Thyroid gland (tissue), 4 donors: ENCODE results near the gene ANAPC13.

Experiments
- CTCF ChIP-seq, 6 experiments: fragments of 200-600 bp in 3 of 6; fragments of 450-650 bp in 3 of 6; sonication (generic) in 3 of 6; IDR thresholded peaks; one replicate each; pipeline ENCODE4 v1.5.1; 2016 to 2019; ENCODE audit warnings: antibody characterized with exemption in 6 of 6, mild to moderate bottlenecking in 2 of 6, inconsistent platforms in 1 of 6, moderate library complexity in 1 of 6
- POLR2A ChIP-seq, 2 donors: fragments of 450-650 bp; IDR thresholded peaks; one replicate each; pipeline ENCODE4 v1.6.1; 2017; ENCODE audit warnings: antibody characterized with exemption in 2 of 2, mild to moderate bottlenecking in 2 of 2, moderate library complexity in 1 of 2

DNA sequence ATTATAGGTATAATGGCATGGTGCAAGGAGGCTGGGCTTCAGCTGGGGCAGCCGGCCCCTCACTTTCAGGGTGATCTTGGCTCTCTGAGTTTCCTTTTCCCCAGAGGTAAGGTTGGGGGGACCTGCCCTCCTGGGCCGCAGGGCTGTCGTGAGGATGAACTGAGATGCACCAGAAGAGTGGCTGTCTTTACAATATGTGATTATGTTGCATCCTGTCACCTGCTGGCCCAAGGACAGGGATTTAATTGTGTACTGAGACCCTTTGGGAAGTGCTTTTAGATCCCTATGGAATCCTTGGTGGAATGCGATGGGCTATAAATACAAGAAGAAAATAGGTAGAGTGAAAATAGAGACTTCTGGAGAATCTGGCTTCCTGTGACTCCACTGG lies 22.1 kb downstream of the ANAPC13 start:
- TF ChIP-seq CTCF (IDR thresholded peaks at IDR 0.05), result no peak
- TF ChIP-seq POLR2A (IDR thresholded peaks at IDR 0.05), result no peak
